ENCODE results near the gene SLC38A5. TPM values are rescaled to one million over a fixed set of nuclear protein-coding genes. Genes with fewer than 3 reads are reported as not detected.

The SLC38A5 gene
- polyA plus RNA-seq, 1 donor (not counting 4 experiments of a cell fraction or from before 2014, with no cell fraction given), result 199 TPM

DNA sequence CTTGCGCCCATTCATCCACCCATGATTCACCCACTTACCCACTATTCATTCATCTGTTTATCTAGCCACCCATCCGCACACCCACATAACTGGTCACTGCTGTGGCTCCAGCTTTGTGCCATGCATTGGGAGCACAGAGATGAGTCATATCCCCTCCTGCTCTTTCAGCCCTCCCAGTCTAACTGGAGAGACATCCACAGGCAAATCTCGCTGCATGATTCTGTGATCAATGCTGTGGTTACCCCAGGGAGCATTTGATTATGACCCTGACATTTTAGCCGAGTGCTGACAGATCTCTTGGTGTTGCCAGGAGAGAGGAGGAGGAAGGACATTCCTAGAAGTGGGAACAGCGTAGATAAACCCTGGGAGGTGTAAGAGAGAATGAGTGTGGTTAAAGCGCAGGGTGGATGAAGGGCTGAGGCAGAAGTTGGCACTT is 28.3 kb upstream of the SLC38A5 start:
- TF ChIP-seq EZH2 (IDR thresholded peaks at IDR 0.05; ENCODE audit: low read length), result no peak
- TF ChIP-seq CTCF (optimal IDR thresholded peaks at IDR 0.05 in 1 of 3, IDR thresholded peaks at IDR 0.05 in 1 of 3, conservative IDR thresholded peaks at IDR 0.05 in 1 of 3; ENCODE audit: extremely low read depth in 1 of 3, insufficient read depth in 2 of 3, low read length in 3 of 3), result no peak
- dilution Hi-C loops (cut with MboI; ENCODE audit: extremely low pct_ligation_motif_present, low sequenced_read_pairs), result no loop called here
- DNase-seq (ENCODE audit: low read depth, low spot score), result no peak
- Histone ChIP-seq H2AFZ (ENCODE audit: control insufficient read depth, low read length) (no peak overlapping the region), H3K27ac (ENCODE audit: control insufficient read depth, insufficient read depth, low read length) (no peak overlapping the region), H3K4me1 (ENCODE audit: control insufficient read depth, extremely low read depth, insufficient read depth, low read length) (peaks cover 11% of the 10 kb centered on the region), H4K20me1 (ENCODE audit: control insufficient read depth, extremely low read depth, insufficient read depth, low read length) (no peaks in the 10 kb centered on the region), H3K36me3 (ENCODE audit: control insufficient read depth in 2 of 2, extremely low read depth in 1 of 2, insufficient read depth in 2 of 2, low read length in 2 of 2) (no peaks in the 10 kb centered on the region), H3K27me3 (ENCODE audit: control insufficient read depth, extremely low read depth, insufficient read depth, low read length) (no peaks in the 10 kb centered on the region), H3K9me1 (ENCODE audit: control insufficient read depth, extremely low read depth, insufficient read depth, low read length) (no peaks in the 10 kb centered on the region), H3K79me2 (ENCODE audit: control insufficient read depth, insufficient read depth, low read length) (no peaks in the 10 kb centered on the region), H3K9ac (ENCODE audit: control insufficient read depth, extremely low read depth, insufficient read depth, low read length) (no peak overlapping the region), H3K4me2 (ENCODE audit: control insufficient read depth, extremely low read depth, insufficient read depth, low read depth, low read length) (peak overlapping the region; percentile 6), H3K9me3 (ENCODE audit: control insufficient read depth, low read depth, low read length) (no peaks in the 10 kb centered on the region), H3K4me3 (ENCODE audit: control insufficient read depth in 2 of 3, extremely low read depth in 1 of 3, insufficient read depth in 2 of 3, low read depth in 1 of 3, low read length in 3 of 3) (no peak overlapping the region)
- FAIRE-seq, result peak; percentile 52

- Histone ChIP-seq H3K4me3 (ENCODE audit: control insufficient read depth in 2 of 3, extremely low read depth in 1 of 3, insufficient read depth in 2 of 3, low read depth in 1 of 3, low read length in 3 of 3) (no peak overlapping the region), H3K4me2 (ENCODE audit: control insufficient read depth, extremely low read depth, insufficient read depth, low read depth, low read length) (peak overlapping the region; percentile 6), H3K9me1 (ENCODE audit: control insufficient read depth, extremely low read depth, insufficient read depth, low read length) (no peaks in the 10 kb centered on the region), H3K4me1 (ENCODE audit: control insufficient read depth, extremely low read depth, insufficient read depth, low read length) (peaks cover 14% of the 10 kb centered on the region), H2AFZ (ENCODE audit: control insufficient read depth, low read length) (no peak overlapping the region), H3K27ac (ENCODE audit: control insufficient read depth, insufficient read depth, low read length) (peak overlapping the region; percentile 3), H3K36me3 (ENCODE audit: control insufficient read depth in 2 of 2, extremely low read depth in 1 of 2, insufficient read depth in 2 of 2, low read length in 2 of 2) (no peaks in the 10 kb centered on the region), H4K20me1 (ENCODE audit: control insufficient read depth, extremely low read depth, insufficient read depth, low read length) (no peaks in the 10 kb centered on the region), H3K9ac (ENCODE audit: control insufficient read depth, extremely low read depth, insufficient read depth, low read length) (no peak overlapping the region), H3K79me2 (ENCODE audit: control insufficient read depth, insufficient read depth, low read length) (no peaks in the 10 kb centered on the region), H3K27me3 (ENCODE audit: control insufficient read depth, extremely low read depth, insufficient read depth, low read length) (no peaks in the 10 kb centered on the region), H3K9me3 (ENCODE audit: control insufficient read depth, low read depth, low read length) (no peaks in the 10 kb centered on the region)
- DNase-seq (ENCODE audit: low read depth, low spot score) (no peak), FAIRE-seq (no peak)
- dilution Hi-C loops (cut with MboI; ENCODE audit: extremely low pct_ligation_motif_present, low sequenced_read_pairs), result no loop called here
- TF ChIP-seq CTCF (optimal IDR thresholded peaks at IDR 0.05 in 1 of 3, IDR thresholded peaks at IDR 0.05 in 1 of 3, conservative IDR thresholded peaks at IDR 0.05 in 1 of 3; ENCODE audit: extremely low read depth in 1 of 3, insufficient read depth in 2 of 3, low read length in 3 of 3) (no peak), EZH2 (IDR thresholded peaks at IDR 0.05; ENCODE audit: low read length) (no peak)
These were observed 27.8 kb upstream of the SLC38A5 start for GRCh38 chrX:48497871-48498270.

Data from keratinocyte (primary cell).